WTC11 (cell line): ENCODE measurements around the gene CHN1.

Experiments used
- ATF3 ChIP-seq: sonication (generic); formaldehyde crosslinking; conservative IDR thresholded peaks from 2 replicates; pipeline ENCODE4 v1.8.1; 2022; ENCODE audit warnings: mild to moderate bottlenecking, missing genetic modification reagents
- CREB1 ChIP-seq: sonication (generic); formaldehyde crosslinking; IDR thresholded peaks from 2 replicates; pipeline ENCODE4 v1.8.0; 2023; ENCODE audit warnings: mild to moderate bottlenecking, missing genetic modification reagents
- CTCF ChIP-seq: fragments of 200-600 bp; IDR thresholded peaks from 2 replicates; pipeline ENCODE4 v1.8.0; 2022; ENCODE audit warnings: antibody characterized with exemption
- GABPB1 ChIP-seq: sonication (generic); formaldehyde crosslinking; IDR thresholded peaks from 2 replicates; pipeline ENCODE4 v1.8.1; 2023; ENCODE audit warnings: mild to moderate bottlenecking, missing genetic modification reagents
- MAX ChIP-seq: sonication (generic); formaldehyde crosslinking; IDR thresholded peaks from 2 replicates; pipeline ENCODE4 v1.8.0; 2022; ENCODE audit warnings: mild to moderate bottlenecking, missing genetic modification reagents
- MLX ChIP-seq: sonication (generic); formaldehyde crosslinking; IDR thresholded peaks from 2 replicates; pipeline ENCODE4 v1.8.1; 2023; ENCODE audit warnings: mild to moderate bottlenecking, missing genetic modification reagents, moderate library complexity
- SMAD4 ChIP-seq: sonication (generic); formaldehyde crosslinking; IDR thresholded peaks from 2 replicates; pipeline ENCODE4 v1.8.0; 2022; ENCODE audit warnings: mild to moderate bottlenecking, missing genetic modification reagents
- TEAD1 ChIP-seq: sonication (generic); formaldehyde crosslinking; IDR thresholded peaks from 2 replicates; pipeline ENCODE4 v1.8.0; 2022; ENCODE audit warnings: mild to moderate bottlenecking, missing genetic modification reagents
- USF2 ChIP-seq: sonication (generic); formaldehyde crosslinking; IDR thresholded peaks from 2 replicates; pipeline ENCODE4 v1.8.1; 2023; ENCODE audit warnings: mild to moderate bottlenecking, missing genetic modification reagents, moderate library complexity
- ZMAT4 ChIP-seq: fragments of 250-450 bp; sonication (Bioruptor Pico); IDR thresholded peaks from 2 replicates; pipeline ENCODE4 v1.9.0; 2021; ENCODE audit warnings: mild to moderate bottlenecking

- TF ChIP-seq GABPB1 (CRISPR knock-in tag) (no peak), CTCF (no peak), ATF3 (CRISPR knock-in tag) (no peak), TEAD1 (CRISPR knock-in tag) (no peak), MAX (CRISPR knock-in tag) (no peak), USF2 (CRISPR knock-in tag) (no peak), CREB1 (CRISPR knock-in tag) (no peak), ZMAT4 (CRISPR knock-in tag) (no peak), MLX (CRISPR knock-in tag) (no peak), SMAD4 (CRISPR knock-in tag) (no peak)
These were observed 138.8 kb downstream of the CHN1 start for GRCh38 chr2:174866421-174866820.
